Measurements from ENCODE around the gene PIK3R6. TPM values are rescaled to one million over a fixed set of nuclear protein-coding genes. Genes with fewer than 3 reads are reported as not detected.

PIK3R6 gene
- polyA plus RNA-seq, 1 of the 3 experiments (the other 2 are of a cell fraction), result 0.03 TPM

DNA sequence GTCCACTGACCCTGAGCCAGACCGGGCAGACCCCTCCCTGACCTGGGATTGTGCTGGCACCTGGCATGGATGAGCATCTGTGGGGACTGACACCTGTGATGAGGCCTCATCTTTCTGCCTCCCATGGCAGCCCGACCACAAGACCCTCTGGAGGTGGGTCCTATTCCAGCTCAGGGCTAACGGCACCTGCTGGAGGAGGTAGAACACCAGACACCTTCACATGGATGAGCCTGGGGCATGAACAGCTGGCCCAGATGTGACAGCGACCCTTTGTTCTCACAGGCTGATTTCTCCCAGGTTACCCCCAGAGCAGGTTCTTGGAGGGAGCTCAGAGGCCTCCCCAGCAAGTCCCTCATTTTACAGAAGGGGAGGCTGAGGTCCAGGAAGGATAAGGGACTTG is 46.4 kb upstream of the PIK3R6 start:
- H3K4me2 ChIP-seq, result no peak overlapping the region
- H3K4me3 ChIP-seq (ENCODE audit: low read depth in 2 of 2, low read length in 1 of 2), result no peak overlapping the region
- no peak for DNase-seq
- no peaks in the 10 kb centered on the region for H3F3A ChIP-seq (replicated peaks; ENCODE audit: insufficient read depth)
- no peak overlapping the region for H3K9ac ChIP-seq
- POLR2A ChIA-PET, result no interaction called here
- no peaks in the 10 kb centered on the region for H3K4me1 ChIP-seq (ENCODE audit: control insufficient read depth in 1 of 2, insufficient read depth in 2 of 2, low read depth in 1 of 2, low read length in 1 of 2)
- peaks cover 56% of the 10 kb centered on the region for H3K27me3 ChIP-seq (ENCODE audit: insufficient read depth)
- CTCF ChIA-PET, result interaction anchor here (2.4 kb wide), 1 partner anchor 19 kb away, joined by 8 read pairs; no protein-coding TSS in a partner anchor
- H3K27ac ChIP-seq (ENCODE audit: low read depth in 2 of 2, low read length in 1 of 2), result no peak overlapping the region
- no peaks in the 10 kb centered on the region for H3K79me2 ChIP-seq (ENCODE audit: insufficient read depth)
- H4K20me1 ChIP-seq (ENCODE audit: insufficient read depth), result no peaks in the 10 kb centered on the region
- no peaks in the 10 kb centered on the region for H3K9me2 ChIP-seq
- no peak for TF ChIP-seq NRF1 (IDR thresholded peaks at IDR 0.05; ENCODE audit: low read depth, low read length)
- no peak for TF ChIP-seq ELF1 (IDR thresholded peaks at IDR 0.05)
- TF ChIP-seq NFIC (IDR thresholded peaks at IDR 0.05; ENCODE audit: borderline replicate concordance), result no peak
- TF ChIP-seq FOXM1 (IDR thresholded peaks at IDR 0.05; ENCODE audit: low read depth), result no peak
- TF ChIP-seq, protein P1, sequence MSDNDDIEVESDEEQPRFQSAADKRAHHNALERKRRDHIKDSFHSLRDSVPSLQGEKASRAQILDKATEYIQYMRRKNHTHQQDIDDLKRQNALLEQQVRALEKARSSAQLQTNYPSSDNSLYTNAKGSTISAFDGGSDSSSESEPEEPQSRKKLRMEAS (IDR thresholded peaks at IDR 0.05; ENCODE audit: low read depth), result no peak
- no peak for TF ChIP-seq RFX5 (IDR thresholded peaks at IDR 0.05; ENCODE audit: low read length)
- 0% methylated on average over 3 of the region's 4 CpGs for WGBS (ENCODE audit: low lambda C conversion rate)
- no peaks in the 10 kb centered on the region for H3K36me3 ChIP-seq (replicated peaks in 1 of 2; ENCODE audit: control insufficient read depth in 1 of 2, insufficient read depth in 2 of 2, low read length in 1 of 2)
- no peaks in the 10 kb centered on the region for H3K9me3 ChIP-seq
- H2AFZ ChIP-seq (ENCODE audit: low read depth), result no peak overlapping the region

DNA sequence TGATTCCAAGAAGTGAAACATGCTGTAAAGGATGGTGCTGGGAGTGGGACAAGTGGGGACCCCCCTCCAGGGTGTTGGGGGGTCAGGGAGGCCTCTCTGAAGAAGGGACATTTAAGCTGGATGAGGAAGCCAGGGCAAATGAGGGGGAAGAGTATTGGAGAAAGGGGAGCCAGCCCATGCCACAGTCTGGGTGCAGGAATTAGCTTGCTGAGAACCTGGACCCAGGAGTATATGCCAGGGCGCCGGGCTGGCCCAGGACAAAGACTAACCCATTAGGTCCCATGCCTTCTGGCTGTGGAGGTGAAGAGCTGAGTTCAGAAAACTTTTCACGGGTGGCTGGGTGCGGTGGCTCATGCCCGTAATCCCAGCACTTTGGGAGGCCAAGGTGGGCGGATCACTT is 45.6 kb upstream of the PIK3R6 start:
- H3K27me3 ChIP-seq (ENCODE audit: insufficient read depth), result peaks cover 63% of the 10 kb centered on the region
- ChIA-PET POLR2A (no interaction called here), CTCF (interaction anchor here (2.4 kb wide), 1 partner anchor 18 kb away, joined by 8 read pairs; no protein-coding TSS in a partner anchor)
- H3K36me3 ChIP-seq (replicated peaks in 1 of 2; ENCODE audit: control insufficient read depth in 1 of 2, insufficient read depth in 2 of 2, low read length in 1 of 2), result no peaks in the 10 kb centered on the region
- no peaks in the 10 kb centered on the region for H4K20me1 ChIP-seq (ENCODE audit: insufficient read depth)
- H3K4me3 ChIP-seq (ENCODE audit: low read depth in 2 of 2, low read length in 1 of 2), result no peak overlapping the region
- 5% methylated on average over 6 of the region's 6 CpGs for WGBS (ENCODE audit: low lambda C conversion rate)
- H3K9ac ChIP-seq, result no peak overlapping the region
- TF ChIP-seq, protein P2, sequence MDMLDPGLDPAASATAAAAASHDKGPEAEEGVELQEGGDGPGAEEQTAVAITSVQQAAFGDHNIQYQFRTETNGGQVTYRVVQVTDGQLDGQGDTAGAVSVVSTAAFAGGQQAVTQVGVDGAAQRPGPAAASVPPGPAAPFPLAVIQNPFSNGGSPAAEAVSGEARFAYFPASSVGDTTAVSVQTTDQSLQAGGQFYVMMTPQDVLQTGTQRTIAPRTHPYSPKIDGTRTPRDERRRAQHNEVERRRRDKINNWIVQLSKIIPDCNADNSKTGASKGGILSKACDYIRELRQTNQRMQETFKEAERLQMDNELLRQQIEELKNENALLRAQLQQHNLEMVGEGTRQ (IDR thresholded peaks at IDR 0.05; ENCODE audit: borderline replicate concordance, low read depth, low read length), result no peak
- TF ChIP-seq FOSL2 (IDR thresholded peaks at IDR 0.05; ENCODE audit: borderline replicate concordance, low read depth) (no peak), MEF2A (IDR thresholded peaks at IDR 0.05; ENCODE audit: borderline replicate concordance, low read depth) (no peak), NRF1 (IDR thresholded peaks at IDR 0.05; ENCODE audit: low read depth, low read length) (no peak), MXI1 (IDR thresholded peaks at IDR 0.05; ENCODE audit: low read depth, low read length) (no peak), SIN3A (IDR thresholded peaks at IDR 0.05; ENCODE audit: borderline replicate concordance, low read depth, low read length) (no peak), TCF12 (IDR thresholded peaks at IDR 0.05) (no peak)
- TF ChIP-seq, protein P3, sequence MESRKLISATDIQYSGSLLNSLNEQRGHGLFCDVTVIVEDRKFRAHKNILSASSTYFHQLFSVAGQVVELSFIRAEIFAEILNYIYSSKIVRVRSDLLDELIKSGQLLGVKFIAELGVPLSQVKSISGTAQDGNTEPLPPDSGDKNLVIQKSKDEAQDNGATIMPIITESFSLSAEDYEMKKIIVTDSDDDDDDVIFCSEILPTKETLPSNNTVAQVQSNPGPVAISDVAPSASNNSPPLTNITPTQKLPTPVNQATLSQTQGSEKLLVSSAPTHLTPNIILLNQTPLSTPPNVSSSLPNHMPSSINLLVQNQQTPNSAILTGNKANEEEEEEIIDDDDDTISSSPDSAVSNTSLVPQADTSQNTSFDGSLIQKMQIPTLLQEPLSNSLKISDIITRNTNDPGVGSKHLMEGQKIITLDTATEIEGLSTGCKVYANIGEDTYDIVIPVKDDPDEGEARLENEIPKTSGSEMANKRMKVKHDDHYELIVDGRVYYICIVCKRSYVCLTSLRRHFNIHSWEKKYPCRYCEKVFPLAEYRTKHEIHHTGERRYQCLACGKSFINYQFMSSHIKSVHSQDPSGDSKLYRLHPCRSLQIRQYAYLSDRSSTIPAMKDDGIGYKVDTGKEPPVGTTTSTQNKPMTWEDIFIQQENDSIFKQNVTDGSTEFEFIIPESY (IDR thresholded peaks at IDR 0.05; ENCODE audit: borderline replicate concordance, low read depth), result no peak
- H3F3A ChIP-seq (replicated peaks; ENCODE audit: insufficient read depth), result no peaks in the 10 kb centered on the region
- H3K9me2 ChIP-seq, result no peaks in the 10 kb centered on the region
- H3K27ac ChIP-seq (ENCODE audit: low read depth in 2 of 2, low read length in 1 of 2), result no peak overlapping the region
- H2AFZ ChIP-seq (ENCODE audit: low read depth), result no peak overlapping the region
- H3K79me2 ChIP-seq (ENCODE audit: insufficient read depth), result no peaks in the 10 kb centered on the region
- DNase-seq, result no peak
- H3K9me3 ChIP-seq, result no peaks in the 10 kb centered on the region
- H3K4me2 ChIP-seq, result no peak overlapping the region
- no peaks in the 10 kb centered on the region for H3K4me1 ChIP-seq (ENCODE audit: control insufficient read depth in 1 of 2, insufficient read depth in 2 of 2, low read depth in 1 of 2, low read length in 1 of 2)
